NCI-H2196 treated with DMSO at 0.1 percent for 48 hours (cell line): ENCODE data around the gene CLIP2.
A peak's percentile ranks its signal among the peaks of the same experiment; 100 is the strongest.
"Not testable (repeated sequence)": the region's sequence is repeated elsewhere in the genome, so short reads cannot be mapped to it uniquely, and the experiment has no call there.

Source experiments
- DNase-seq: peaks from one replicate; lab custom pipeline; 2025; ENCODE audit not compliant: unreplicated experiment; lab: John Stamatoyannopoulos, UW

CLIP2 gene

DNA sequence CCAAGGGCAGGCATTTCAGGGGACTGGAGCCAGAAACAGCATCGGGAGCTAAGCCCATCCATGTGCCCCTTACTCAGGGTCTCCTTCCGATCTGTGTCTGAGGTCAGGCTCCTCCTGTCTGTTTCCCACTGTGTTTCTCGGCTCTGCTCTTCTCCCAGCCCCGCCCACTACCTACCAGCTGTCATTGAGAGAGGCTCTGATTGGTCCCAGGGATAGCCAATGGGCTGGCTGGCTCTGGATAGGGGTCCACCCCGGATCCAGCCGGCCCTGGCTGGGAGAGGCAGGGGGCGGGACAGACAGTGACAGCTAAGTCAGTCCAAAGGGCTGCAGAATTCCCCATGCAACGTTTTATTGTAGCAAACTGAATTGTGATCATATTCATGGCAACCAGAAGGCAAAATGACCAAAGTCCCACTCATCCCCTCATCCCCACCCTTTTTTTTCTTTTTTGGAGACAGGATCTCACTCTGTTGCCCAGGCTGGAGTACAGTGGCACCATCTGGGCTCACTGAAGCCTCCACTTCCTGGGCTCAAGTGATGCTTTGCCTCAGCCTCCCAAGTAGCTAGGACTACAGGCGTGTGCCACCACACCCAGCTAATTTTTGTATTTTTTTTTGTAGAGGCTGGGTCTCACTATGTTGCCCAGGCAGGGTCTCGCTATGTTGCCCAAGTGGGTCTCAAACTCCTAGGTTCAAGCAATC lies 76.3 kb downstream of the CLIP2 start:
- peak; percentile 88 for DNase-seq

DNA sequence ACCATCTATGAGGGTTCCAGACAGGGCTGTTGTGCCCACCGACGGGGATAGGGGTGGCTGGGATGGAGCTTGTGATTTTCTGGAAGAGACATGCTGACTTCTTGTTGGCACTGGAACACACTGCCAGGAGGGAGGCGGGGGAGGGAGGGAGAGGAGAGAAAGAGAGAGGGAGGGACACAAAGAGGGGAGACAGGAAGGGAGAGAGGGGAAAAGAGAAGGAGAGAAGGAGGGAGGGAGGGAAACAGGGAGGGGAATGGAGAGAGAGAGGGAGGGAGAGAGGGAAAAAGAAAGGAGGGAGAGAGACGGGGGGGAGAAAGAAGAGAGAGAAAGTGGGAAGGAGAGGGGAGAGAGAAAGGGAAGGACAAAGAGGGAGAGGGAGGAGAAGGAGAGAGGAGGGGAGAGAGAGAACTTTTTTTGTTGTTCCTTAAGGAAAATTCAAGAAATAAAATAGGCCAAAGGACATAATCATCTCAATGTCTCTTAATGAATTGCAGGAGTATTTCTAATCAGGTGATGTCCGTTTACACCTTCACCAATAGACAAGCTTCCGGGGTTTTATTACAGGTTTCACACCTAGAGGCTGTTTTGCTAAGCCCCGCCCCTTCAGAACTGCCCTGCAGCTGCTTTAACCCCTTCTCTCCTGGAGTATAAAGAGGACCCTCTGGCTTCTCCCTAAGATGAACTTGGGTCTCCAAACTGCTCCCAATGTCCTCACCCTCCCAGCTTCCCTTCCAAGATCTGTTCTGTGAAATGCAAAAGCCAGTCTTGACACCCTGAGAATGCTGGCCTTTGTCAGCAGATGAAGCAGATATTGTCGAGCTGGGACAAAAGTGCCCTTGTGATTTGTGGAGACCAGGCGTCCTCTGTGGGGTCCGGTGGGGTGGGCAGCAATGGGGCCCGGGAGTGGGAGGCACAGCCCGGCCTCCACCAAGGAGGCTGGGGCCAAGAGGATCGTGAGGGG lies 82.5 kb downstream of the CLIP2 start:
- DNase-seq: peak; percentile 56

DNA sequence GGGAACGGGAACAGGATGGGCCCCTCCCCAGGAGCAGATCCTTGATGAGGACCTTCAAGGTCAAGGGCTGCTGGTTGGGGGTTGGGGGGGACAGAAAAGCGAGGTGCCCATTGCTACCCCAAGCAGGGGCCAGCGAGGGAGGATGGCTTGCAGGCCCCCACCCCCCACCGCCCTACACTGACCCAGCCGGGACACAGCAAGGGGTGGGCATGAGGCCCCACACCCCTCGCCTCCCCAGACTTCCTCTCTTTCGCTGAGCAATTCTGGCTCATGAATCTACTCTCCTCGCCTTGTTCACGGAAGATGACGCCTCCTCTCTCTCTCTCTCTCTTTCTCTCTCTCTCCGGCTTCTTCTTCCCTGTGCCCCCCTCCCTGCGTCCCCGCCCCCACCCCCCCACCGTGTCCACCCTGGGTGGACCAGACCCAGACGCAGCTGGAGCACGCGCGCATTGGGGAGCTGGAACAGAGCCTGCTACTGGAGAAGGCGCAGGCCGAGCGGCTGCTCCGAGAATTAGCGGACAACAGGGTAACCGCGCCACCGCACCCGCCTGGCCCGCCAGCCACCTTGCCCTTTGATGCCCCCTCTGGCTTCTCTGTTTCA lies 83.4 kb downstream of the CLIP2 start:
- DNase-seq: no peak

DNA sequence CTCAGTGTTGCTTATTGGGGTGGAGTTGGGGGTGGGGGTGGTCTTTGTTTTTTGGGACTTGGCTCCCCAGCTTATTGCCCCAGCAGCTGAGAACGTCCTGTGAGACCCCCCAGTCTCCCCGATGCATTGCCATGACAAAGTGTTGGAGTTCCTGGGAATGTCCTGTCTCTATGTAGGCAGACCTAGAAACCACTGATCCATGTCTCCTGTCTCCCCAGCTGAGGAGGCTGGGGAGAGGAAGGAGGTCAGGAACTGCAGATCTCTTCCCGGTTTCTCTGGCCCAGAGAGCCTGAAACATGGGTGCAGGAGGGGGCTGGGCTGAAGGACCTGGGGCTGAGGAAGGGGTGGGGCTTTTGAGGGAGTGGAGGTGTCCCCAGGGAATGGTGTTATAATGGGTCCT lies 84.3 kb downstream of the CLIP2 start:
- no peak for DNase-seq

DNA sequence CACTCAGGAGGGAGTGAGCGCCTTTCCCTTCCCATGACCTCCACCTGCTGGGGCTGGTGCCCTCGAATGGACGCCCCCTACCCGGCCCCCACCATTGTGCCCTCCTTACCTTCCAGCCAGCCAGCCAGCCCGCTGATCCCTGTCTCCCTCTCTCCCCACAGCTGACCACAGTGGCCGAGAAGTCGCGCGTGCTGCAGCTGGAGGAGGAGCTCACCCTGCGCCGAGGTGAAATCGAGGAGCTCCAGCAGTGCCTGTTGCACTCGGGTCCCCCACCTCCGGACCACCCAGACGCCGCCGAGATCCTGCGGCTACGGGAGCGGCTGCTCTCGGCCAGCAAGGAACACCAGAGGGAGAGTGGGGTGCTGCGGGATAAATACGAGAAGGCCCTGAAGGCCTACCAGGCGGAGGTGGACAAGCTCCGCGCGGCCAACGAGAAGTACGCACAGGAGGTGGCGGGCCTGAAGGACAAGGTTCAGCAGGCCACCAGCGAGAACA lies 86.6 kb downstream of the CLIP2 start:
- DNase-seq: no peak

DNA sequence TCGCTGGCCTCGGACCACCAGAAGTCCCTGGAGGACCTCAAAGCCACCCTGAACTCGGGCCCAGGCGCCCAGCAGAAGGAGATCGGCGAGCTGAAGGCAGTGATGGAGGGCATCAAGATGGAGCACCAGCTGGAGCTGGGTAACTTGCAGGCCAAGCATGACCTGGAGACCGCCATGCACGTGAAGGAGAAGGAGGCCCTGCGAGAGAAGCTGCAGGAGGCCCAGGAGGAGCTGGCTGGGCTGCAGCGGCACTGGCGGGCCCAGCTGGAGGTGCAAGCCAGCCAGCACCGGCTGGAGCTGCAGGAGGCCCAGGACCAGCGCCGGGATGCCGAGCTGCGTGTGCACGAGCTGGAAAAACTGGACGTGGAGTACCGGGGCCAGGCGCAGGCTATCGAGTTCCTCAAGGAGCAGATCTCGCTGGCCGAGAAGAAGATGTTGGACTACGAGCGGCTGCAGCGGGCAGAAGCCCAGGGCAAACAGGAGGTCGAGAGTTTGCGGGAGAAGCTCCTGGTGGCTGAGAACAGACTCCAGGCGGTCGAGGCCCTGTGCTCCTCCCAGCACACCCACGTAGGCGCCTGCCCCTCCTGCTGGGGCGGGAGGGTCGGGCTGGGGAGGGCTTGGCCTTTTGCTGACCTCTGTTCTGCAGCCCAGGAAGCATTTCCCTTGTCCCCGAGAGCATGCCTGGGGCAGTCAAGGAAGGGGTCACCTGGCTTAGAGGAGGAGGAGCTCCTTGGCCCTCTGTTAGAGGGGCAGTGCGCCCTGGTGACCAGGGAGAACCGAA lies 87.2 kb downstream of the CLIP2 start:
- no peak for DNase-seq

DNA sequence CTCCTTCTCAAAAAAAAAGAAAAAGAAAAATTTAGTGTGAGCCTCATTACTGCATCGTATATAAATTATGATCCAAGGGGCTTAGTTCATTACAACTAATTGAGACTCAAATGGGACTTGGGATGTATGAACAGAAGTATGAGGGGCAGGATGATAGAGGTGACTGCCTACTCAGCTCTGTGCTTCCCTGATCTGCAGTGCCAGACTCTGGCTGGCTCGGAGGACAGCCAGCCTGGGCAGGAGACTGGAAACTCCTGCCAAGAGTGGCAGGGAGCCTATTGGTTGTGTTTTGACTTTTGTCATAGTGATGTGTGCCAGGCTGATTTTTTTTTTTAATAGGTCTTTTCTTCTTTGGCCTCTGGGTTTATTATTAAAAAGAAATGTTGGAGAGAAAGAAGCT lies 90.7 kb downstream of the CLIP2 start:
- DNase-seq: no peak

DNA sequence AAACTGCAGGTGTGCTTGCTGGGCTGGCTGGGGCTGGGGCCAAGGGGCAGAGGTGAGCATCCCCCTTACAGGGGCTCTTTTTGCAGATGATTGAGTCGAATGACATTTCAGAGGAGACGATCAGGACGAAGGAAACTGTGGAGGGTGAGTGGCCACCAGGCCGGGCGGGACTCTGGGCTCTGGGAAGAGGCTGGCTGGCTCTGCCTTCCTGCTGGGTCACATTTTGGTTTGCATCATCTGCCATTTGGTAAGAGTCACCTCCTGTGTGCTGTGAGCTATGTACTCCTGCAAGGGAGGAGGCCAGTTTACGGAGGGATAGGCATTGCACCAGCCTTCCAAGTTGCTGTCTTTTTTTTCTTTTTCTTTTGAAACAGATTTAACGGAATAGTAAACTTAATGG lies 91.5 kb downstream of the CLIP2 start:
- no peak for DNase-seq

DNA sequence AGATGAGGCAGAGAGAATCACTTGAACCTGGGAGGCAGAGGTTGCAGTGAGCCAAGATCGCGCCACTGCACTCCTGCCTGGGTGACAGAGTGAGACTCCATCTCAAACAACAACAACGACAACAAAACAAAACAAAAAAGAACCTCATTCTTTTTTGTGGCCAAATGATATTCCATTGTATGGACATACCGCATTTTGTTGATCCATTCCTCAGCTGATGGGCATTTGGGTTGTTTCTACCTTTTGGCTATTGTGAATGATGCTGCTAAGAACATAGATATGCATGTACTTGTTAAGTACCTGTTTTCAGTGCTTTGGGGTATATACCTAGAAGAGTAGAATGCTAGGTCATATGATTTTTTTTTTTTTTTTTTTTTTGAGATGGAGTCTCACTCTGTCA lies 94.9 kb downstream of the CLIP2 start:
- not testable (repeated sequence) for DNase-seq

DNA sequence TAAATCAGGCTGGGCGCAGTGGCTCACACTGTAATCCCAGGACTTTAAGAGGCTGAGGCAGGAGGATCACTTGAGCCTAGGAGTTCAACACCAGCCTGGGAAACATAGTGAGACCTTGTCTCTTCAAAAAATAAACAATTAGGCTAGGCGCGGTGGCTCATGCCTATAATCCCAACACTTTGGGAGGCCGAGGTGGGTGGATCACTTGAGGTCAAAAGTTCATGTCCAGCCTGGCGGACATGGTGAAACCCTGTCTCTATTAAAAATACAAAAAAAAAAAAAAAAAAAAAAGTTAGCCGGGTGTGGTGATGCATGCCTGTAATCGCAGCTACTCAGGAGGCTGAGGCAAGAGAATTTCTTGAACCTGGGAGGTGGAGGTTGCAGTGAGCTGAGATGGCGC lies 95.6 kb downstream of the CLIP2 start:
- DNase-seq: not testable (repeated sequence)

DNA sequence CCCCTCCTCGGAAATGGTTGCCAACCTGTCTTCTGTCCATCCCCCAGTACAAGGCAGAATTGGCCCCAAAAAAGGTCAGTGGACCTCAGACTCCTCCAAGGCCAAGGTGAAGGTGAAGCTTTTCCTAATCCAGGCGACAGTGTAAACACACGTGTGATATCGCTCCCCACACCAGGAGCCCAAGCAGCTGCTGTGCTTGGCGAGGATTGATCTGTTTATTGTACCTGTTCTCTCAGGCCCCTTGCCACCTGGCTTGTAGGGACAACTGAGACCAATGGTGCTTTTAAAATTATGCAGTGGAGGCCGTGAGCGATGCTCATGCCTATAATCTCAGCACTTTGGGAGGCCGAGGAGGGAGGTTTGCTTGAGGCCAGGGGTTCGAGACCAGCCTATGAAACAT lies 98.4 kb downstream of the CLIP2 start:
- DNase-seq: no peak

DNA sequence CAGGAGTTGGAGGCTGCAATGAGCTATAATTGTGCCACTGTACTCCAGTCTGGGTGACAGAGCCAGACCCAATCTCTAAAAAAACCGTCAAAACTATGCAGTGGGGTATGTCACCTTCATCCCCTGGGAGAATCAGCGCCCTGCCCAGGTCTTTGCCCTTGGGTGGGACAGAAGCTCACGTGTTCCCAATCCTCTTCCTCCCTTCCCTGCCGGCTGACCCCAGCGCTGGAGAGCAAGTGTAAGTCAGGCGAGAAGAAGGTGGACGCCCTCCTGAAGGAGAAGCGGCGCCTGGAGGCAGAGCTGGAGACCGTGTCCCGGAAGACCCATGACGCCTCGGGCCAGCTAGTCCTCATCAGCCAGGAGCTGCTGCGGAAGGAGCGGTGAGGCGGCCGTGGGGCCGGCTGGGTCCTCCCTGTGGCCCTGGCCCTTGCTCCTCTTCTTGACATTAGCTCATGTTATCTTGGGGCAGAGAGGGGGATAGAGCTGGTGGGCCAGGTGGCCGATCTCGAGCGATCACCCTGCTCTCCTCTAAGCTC lies 99.7 kb downstream of the CLIP2 start:
- no peak for DNase-seq

DNA sequence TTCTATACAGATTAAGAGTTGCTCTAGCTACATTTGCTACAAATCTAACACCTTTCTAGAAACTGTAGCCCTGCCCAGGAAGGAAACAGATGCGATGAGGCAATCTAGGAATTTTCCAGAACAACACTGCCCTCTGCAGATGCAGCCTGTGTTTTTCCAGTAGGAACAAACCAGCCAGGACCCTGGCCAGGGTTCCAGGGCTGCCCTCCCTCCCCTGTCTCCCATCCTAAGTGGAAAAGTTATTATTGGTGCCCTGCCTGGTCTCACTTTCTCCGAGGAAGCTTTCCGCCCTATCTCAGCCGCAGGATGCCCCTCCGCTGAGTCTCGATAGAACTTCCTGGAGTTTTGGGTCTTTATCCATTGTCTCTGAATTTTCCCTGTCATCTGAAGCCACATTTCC lies 104.5 kb downstream of the CLIP2 start:
- not testable (repeated sequence) for DNase-seq

DNA sequence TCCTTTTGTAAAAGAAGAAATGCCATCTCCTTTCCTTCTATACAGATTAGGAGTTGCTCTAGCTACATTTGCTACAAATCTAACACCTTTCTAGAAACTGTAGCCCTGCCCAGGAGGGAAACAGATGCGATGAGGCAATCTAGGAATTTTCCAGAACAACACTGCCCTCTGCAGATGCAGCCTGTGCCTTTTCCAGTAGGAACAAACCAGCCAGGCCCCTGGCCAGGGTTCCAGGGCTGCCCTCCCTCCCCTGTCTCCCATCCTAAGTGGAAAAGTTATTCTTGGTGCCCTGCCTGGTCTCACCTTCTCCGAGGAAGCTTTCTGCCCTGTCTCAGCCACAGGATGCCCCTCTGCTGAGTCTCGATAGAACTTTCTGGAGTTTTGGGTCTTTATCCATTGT lies 105.4 kb downstream of the CLIP2 start:
- not testable (repeated sequence) for DNase-seq

DNA sequence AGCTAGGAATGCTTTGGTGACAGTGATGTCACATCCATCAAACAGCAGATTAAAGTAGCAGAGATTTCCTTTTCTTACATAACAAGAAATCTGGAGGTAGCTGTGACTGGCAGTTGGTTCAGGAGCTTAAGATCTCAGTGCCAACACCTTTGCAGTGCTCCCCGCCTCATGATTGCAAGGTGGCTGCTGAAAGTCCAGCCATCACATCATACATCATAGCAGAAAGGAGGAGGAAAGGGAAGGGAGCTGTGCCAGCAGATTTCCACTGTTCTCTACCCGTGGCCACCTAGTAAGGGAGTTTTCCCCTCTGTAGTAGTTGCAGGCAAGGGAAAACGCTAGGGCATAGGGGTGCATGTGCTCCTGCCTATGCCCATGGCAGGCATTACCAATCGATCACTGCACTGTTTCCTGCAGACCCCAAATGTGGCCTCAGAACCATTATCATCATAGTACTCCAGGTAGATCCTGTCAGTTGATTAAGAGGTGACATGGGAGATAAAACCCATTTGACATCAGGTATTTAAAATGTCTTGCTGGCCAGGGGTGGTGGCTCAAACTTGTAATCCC lies 106.6 kb downstream of the CLIP2 start:
- DNase-seq: no peak

DNA sequence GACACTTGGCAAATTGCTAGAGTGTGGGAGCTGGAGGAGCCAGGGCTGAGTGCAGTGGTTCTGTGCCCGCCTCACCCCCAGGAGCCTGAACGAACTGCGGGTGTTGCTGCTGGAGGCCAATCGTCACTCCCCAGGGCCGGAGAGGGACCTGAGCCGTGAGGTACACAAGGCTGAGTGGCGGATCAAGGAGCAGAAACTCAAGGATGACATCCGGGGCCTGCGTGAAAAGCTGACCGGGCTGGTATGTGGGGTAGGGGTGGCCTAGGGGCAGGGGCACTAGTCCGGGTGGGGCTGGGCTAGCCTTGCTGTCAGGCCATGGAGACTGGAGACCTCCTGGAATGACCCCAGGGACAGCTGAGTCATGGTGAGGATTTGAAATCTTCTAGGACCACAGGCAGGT lies 107.8 kb downstream of the CLIP2 start:
- DNase-seq: no peak

DNA sequence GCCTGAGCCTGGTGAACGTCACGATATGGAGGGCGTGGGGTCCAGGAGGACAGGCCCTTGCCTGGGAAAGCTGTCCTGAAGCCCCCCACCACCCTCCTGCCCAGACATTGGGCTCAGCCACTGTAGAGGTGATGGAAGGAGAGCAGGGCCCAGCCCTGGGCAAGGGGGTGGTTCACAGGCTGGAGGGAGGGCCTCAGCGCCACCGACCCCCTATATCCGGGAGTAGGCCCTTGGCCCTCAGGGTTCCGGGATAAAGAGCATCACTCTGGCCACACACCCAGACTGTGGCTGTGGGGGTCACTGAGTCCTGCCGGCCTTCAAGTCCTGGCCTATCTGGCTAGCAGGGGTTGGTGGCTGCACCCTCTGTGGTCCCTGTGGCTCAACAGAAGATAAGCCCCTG lies 109.2 kb downstream of the CLIP2 start:
- no peak for DNase-seq

DNA sequence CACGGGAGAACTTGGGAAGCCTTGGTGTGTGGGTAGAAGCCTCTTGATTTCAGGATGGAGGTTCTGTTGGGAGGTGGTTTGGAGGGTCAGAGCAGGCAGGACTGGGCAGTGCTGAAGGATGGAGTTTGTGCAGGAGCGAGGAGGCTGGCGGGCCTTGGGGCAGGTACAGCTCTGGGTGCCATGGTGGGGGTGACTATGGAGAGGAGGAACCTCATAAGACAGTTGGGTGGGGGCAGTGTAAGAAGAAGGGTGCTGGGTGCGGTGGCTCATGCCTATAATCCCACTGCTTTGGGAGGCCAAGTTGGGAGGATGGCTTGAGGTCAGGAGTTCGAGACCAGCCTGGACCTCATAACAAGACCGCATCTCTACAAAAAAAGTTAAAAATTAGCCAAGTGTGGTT lies 109.8 kb downstream of the CLIP2 start:
- no peak for DNase-seq

DNA sequence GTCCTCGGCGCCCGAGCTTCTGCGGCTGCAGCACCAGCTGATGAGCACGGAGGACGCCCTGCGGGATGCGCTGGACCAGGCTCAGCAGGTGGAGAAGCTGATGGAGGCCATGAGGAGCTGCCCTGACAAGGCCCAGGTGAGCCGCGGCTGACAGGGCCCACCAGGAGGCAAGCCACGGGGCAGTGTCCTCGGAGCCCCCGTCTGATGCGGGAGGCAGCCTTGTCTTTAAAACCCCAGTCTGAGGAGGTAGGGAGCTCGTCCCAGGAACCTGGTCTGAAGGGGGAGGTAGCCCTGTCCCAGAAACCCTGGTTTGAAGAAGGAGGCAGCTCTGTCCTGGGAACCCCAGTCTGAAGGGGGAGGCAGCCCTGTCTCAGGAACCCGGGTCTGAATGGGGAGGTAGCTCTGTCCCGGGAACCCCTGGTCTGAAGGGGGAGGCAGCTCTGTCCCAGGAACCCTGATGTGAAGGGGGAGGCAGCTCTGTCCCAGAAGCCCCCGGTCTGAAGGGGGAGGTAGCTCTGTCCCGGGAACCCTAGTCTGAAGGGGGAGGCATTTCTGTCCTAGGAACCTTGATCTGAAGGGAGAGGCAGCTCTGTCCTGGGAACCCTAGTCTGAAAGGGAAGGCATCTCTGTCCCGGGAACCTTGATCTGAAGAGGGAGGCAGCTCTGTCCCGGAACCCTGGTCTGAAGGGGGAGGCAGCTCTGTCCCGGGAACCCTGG lies 111.4 kb downstream of the CLIP2 start:
- no peak for DNase-seq
